Measurements from ENCODE around the gene FAM117B. TPM values are rescaled to one million over a fixed set of nuclear protein-coding genes. Genes with fewer than 3 reads are reported as not detected.
"Not testable (repeated sequence)": the region's sequence is repeated elsewhere in the genome, so short reads cannot be mapped to it uniquely, and the experiment has no call there.

FAM117B gene
- polyA plus RNA-seq, 3 donors = 0.80 to 3.0 (median 2.2) TPM

DNA sequence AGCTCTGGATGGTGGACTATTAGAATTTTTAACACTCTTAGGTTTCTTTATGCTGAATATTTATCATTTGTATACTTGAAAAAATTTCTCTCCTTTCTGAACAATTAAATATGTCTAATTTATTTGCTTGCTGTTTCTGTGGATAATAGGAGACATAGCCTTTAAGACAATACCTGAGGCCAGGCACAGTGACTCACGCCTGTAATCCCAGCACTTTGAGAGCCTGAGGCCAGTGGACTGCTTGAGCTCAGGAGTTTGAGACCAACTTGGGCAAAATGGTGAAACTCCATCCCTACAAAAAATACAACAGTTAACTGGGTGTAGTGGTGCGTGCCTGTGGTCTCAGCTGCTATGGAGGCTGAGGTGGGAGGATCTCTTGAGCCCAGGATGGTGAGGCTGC lies 54.7 kb downstream of the FAM117B start:
- 96 to 100% (median 97%) methylated on average over 2 of the region's 2 CpGs for WGBS, 3 donors
- H3K27ac ChIP-seq (ENCODE audit: low read depth, low read length) = no peak overlapping the region

DNA sequence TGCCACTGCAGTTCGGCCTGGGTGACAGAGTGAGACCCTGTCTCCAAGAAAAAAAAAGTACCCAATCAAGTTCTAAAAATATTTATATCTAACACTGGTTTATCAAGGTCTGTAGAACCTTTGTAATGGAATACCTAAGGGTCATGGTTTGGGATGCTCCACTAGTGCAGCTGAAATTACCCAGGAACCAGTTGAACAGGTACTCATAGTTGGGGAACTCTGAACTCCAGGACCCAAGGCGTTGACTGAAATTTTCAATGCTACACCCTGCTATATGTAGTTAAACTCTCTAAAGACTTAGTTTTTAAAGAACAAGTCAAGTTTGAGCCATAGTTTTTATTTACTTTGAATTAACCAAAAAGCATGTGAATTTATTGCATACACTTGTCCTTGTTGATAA lies 55.1 kb downstream of the FAM117B start:
- no peak overlapping the region for H3K27ac ChIP-seq (ENCODE audit: low read depth, low read length)
- 92 to 100% (median 96%) methylated on average over 2 of the region's 2 CpGs for WGBS, 3 donors

DNA sequence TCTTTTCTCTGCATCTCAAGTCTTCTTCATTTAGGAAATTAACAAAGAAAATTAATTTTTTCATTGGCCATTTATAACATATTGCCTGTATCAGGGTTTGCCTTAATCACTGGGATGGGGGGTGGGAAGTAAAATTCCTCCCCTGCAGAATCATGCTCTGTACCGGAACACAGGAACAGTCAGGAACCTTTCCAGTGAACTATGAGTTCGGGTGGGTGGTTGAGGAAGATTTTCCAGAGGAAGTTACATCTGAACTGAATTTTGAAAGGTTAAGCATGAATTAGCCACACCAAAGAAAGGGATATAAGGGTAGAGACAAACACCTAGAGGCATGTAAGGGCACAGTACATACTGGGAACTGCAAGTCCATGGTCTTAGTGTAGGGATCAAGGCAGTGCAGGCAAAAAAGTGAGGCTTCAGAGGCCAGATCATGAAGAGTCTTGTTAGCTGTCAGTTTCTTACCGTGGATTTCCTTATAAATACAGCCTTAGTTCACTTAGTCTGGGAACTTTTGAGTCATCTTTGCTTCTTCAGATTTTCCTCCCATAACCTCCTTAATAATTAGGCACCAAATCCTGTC lies 55.6 kb downstream of the FAM117B start:
- 63 to 91% (median 71%) methylated on average over 3 of the region's 3 CpGs for WGBS, 3 donors
- H3K27ac ChIP-seq (ENCODE audit: low read depth, low read length) = no peak overlapping the region

DNA sequence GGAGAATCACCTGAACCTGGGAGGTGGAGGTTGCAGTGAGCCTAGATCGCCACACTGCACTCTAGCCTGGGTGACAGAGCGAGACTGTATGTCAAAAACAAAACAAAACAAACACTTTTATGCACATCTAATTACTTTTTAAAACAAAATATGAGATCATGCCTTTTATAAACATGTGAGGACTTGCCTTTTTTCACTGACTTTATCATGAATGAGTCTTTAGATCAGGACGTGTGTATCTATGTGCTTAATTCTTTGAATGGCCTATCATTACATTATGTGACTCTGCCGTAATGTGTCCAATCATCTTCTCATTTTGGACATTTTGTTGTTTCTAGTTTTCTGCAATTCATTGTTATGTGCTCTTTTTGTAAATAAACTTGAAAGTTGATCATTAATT lies 58.7 kb downstream of the FAM117B start:
- H3K27ac ChIP-seq (ENCODE audit: low read depth, low read length) = no peak overlapping the region
- WGBS, 3 donors = 93 to 95% (median 93%) methylated on average over 4 of the region's 4 CpGs

DNA sequence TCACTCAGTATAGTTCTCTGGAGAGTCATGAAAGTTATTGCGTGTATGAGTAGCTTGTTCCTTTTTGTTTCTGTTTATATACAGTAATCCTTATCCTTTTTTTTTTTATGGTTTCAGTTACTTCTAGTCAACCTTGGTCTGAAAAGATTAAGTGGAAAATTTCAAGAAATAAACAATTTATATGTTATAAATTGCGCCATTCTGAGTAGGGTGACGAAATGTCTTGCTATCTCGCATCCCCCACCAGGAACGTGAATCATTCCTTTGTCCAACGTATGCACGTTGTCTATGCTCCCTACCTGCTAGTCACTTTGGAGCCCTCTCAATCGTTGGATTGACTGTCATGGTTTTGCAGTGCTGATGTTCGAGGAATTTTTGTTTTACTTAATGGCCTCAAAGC lies 60.4 kb downstream of the FAM117B start:
- 86 to 95% (median 88%) methylated on average over 9 of the region's 9 CpGs for WGBS, 3 donors
- no peak overlapping the region for H3K27ac ChIP-seq (ENCODE audit: low read depth, low read length)

DNA sequence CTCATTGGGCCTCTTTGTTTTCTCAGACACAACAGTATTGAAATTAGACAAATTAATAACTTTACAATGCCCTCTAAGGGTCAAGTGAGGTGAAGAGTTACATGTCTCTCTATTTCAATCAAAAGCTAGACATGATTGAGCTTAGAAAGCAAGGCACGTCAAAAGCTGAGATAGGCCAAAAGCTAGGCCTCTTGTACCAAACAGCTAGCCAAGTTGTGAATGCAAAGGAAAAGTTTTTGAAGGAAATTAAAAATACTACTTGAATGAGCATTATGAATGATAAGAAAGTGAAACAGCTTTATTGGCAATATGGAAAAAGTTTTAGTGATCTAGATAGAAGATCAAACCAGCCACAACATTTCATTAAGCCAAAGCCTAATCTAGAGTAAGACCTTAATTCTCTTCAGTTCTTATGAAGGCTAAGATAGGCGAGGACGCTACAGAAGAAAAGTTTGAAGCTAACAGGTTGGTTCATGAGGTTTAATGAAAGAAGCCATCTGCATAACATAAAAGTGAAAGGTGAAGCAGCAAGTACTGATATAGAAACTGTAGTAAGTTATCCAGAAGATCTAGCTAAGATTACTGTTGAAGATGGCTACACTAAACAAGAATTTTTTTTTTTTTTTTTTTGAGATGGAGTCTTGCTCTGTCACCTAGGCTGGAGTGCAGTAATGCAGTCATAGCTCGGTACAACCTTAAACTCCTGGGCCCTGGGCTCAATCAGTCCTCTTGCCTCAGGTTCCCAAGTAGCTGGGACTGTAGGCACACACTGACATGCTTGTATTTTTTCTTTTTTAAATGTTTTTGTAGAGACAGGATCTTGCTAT lies 65.5 kb downstream of the FAM117B start:
- no peak overlapping the region for H3K27ac ChIP-seq (ENCODE audit: low read depth, low read length)
- WGBS, 3 donors = 87 to 92% (median 91%) methylated on average over 4 of the region's 4 CpGs

DNA sequence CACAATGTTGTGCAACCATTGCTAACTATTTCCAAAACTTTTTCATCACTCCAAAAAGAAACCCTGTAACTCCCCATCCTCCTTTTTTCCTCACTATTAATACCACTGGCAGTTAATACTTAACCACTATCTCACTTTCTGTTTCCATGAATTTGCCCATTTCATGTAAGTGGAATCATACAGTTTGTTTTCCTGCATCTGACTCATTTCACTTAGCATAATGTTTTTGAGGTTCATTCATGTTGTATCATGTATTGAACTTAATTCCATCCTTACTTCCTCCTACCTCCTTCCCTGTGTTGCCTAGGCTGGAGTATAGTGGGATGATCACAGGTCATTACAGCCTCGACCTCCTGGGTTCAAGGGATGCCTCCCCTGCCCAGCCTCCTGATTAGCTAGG lies 68.3 kb downstream of the FAM117B start:
- 75 to 93% (median 92%) methylated on average over 1 of the region's 1 CpG for WGBS, 3 donors
- H3K27ac ChIP-seq (ENCODE audit: low read depth, low read length) = no peak overlapping the region

DNA sequence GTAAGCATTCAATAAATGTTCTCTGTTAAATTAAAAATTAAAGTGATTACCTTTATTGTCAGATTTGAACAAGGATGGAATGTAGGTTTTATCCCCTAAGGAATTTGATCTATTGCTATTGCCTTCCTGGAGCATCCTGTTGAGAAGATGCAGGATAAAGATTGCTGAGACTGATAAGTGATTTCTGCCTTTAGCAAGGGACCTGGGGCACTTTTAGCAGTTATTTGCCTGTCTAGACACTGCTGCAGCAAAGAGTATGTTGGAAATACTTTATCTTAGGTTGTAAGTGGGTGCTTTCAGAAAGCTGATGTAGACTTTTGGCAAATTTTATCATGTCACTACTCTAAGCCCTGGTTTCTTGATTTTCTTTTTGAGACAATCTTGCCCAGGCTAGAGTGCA lies 69.5 kb downstream of the FAM117B start:
- H3K27ac ChIP-seq (ENCODE audit: low read depth, low read length) = no peak overlapping the region

DNA sequence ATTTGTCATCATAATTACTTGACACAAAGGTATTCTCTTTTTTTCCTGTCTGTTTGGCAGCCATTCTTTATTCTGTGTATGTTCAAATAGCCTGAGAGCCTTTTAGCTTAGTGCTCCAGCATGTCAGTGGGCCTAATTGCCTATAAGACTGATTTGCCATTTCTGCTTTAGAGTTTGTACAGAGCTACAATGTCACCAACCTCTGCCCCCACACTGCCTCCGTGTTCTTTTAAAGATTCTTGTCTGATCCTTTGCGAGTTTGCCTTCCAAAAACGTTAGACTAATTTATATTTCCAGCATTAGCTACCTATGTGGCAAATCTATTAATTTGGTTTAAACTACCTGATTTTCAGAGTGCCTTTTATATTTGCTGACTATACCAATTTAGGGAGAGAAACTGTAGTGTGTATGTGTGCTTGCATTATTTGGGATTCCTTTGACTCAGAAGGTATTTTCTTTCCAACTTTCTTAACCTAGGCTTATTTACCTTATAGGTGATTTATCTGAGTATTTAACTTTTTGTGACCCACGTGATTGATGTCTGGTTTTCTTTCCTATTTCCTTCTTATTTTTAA lies 70.8 kb downstream of the FAM117B start:
- 45 to 67% (median 62%) methylated on average over 4 of the region's 4 CpGs for WGBS, 3 donors
- no peak overlapping the region for H3K27ac ChIP-seq (ENCODE audit: low read depth, low read length)

DNA sequence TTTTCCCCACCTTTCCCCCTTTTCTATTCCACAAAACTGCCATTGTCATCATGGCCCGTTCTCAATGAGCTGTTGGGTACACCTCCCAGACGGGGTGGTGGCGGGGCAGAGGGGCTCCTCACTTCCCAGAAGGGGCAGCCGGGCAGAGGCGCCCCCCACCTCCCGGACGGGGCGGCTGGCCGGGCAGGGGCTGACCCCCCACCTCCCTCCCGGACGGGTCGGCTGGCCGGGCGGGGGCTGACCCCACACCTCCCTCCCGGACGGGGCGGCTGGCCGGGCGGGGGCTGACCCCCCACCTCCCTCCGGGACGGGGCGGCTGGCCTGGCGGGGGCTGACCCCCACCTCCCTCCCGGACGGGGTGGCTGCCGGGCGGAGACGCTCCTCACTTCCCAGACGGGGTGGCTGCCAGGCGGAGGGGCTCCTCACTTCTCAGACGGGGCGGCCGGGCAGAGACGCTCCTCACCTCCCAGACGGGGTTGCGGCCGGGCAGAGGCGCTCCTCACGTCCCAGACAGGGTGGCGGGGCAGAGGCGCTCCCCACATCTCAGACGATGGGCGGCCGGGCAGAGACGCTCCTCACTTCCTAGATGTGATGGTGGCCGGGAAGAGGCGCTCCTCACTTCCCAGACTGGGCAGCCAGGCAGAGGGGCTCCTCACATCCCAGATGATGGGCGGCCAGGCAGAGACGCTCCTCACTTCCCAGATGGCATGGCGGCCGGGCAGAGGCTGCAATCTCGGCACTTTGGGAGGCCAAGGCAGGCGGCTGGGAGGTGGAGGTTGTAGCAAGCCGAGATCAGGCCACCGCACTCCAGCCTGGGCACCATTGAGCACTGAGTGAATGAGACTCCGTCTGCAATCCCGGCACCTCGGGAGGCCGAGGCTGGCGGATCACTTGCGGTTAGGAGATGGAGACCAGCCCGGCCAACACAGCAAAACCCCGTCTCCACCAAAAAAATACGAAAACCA lies 80.5 kb downstream of the FAM117B start:
- not testable (repeated sequence) for H3K27ac ChIP-seq (ENCODE audit: low read depth, low read length)
- 94 to 97% (median 95%) methylated on average over 34 to 59 of the region's 64 CpGs for WGBS, 3 donors

DNA sequence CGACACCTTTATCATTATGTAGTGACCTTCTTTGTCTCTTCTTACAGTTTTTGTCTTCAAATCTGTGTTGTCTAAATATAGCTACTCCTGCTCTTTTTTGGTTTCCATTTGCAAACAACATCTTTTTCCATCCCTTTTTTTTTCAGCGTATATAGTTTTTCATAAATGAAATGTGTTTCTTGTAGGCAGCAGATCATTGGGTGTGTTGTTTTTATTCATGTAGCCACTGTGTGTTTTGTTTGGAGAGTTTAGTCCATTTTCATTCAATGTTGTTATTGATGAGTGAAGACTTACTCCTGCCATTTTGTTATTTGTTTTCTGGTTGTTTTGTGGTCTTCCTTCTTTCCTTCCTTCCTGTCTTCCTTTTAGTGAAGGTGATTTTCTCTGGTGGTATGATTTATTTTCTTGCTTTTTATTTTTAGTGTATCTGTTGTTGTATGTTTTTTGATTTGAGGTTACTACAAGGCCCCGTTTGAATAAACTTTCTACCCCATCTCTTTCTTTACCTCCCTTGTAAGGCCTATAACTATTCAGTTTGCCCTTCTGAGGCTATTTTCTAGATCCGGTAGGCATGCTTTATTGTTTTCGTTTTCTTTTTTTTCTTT lies 81.4 kb downstream of the FAM117B start:
- 97 to 99% (median 98%) methylated on average over 5 of the region's 5 CpGs for WGBS, 3 donors
- H3K27ac ChIP-seq (ENCODE audit: low read depth, low read length) = no peak overlapping the region

DNA sequence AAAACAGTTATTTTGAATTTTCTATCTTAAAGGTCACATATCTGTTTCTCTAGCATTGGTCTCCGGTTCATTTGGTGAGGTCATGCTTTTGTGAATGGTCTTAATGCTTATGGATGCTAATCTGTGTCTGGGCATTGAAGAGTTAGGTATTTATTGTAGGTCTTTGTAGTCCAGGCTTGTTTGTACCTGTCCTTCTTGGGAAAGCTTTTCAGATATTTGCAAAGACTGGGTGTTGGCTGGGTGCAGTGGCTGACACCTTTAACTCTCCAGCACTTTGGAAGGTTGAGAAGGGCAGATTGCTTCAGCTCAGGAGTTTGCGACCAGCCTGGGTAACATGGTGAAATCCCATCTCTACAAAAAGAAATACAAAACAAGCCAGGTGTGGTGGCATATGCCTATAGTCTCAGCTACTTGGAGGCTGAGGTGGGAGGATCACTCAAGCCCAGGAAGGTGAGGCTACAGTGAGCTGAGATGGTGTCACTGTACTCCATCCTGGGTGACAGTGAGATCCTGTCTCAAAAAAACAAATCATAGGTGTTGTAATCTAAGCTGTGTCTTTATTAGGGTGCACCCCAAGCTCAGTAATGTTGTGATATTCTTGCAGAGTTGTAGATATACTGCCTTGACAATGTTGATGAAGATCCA lies 82.3 kb downstream of the FAM117B start:
- WGBS, 3 donors = 97 to 99% (median 99%) methylated on average over 2 of the region's 2 CpGs
- no peak overlapping the region for H3K27ac ChIP-seq (ENCODE audit: low read depth, low read length)

DNA sequence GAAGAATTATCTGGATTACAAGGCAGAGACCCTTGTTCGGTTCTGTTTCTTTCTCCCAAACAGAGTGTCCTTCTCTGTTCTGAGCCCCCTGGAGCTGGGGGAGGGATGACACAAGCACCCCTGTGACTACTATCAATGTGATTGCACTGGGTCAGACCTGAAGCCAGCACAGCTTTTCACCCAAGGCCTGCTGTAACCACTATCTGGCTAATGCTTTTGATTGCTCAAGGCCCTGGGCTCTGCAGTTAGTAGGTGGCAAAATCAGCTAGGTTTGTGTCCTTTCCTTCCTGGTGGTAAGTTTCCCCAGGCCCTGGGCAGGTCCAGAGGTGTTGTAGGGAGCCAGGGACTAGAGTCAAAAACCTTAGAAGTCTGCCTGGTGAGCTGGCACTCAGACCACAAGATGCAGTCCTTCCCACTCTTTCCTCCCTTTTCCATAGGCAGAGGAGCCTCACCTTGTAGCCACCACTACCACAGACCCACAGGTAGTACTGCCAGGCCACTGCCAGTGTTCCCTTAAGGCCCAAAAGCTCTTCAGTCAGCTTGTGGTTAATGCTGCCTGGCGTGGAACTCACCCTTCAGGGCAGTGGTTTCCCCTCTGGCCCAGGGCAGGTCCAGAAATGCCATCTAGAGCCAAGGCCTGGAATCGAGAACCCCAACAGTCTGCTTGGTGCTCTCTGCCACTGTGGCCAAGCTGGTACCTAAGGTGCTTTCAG lies 83.0 kb downstream of the FAM117B start:
- 89 to 95% (median 92%) methylated on average over 3 of the region's 3 CpGs for whole genome bisulfite sequencing, 3 donors
- no peak overlapping the region for H3K27ac ChIP-seq (ENCODE audit: low read depth, low read length)

DNA sequence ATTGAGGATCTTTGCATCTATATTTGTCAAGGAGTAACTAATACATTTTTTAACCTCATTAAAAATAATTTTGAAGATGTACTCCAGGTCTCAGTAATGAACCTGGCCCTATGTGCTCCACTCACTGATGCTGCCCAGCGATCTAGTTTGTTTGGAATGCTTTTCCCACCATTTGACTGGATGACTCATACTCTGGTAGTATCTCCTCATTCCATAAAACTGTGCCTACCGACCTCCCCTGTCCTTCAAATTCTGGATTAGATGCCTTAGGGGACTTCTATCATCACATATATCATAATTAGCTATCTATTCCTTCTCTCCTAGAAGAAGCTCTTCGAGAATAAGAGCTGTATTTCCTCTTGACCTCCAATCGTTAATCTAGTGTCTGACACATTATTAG lies 83.8 kb downstream of the FAM117B start:
- WGBS, 3 donors = 60 to 76% (median 70%) methylated on average over 4 of the region's 4 CpGs
- no peak overlapping the region for H3K27ac ChIP-seq (ENCODE audit: low read depth, low read length)

DNA sequence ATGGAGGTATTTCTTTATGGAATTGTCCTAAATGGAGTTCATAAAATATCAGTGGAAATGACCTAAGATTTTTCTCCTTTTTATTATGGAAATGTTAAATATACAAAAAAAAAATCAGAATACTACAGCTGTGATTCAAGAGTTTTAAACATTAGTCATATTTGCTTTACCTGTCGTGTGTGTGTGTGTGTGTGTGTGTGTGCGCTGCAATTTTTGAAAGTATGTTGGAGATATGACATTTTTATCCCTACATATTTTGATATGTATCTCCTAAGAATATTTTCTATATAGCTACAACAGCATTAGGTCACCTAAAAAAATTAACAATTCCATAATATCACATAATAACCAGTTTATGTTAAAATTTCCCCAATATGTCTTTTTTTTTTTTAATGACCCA lies 85.5 kb downstream of the FAM117B start:
- no peak overlapping the region for H3K27ac ChIP-seq (ENCODE audit: low read depth, low read length)
- 39 to 87% (median 40%) methylated on average over 2 of the region's 2 CpGs for WGBS, 3 donors

DNA sequence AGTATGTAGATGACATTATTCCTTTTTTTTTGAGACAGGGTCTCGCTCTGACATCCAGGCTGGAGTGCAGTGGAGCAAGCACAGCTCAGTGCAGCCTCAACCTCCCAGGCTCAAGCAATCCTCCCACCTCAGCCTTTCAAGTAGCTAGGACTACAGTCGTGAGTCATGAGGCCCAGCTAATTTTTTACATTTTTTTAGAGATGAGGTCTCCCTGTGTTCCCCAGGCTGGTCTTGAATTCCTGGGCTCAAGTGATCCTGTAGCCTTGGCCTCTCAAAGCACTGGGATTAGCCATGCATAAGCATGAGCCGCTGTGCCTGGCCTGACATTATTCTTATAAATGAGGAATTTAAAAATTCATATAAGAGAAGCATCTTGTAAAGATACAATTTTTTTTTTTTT lies 86.9 kb downstream of the FAM117B start:
- 86 to 90% (median 86%) methylated on average over 3 of the region's 3 CpGs for WGBS, 3 donors

DNA sequence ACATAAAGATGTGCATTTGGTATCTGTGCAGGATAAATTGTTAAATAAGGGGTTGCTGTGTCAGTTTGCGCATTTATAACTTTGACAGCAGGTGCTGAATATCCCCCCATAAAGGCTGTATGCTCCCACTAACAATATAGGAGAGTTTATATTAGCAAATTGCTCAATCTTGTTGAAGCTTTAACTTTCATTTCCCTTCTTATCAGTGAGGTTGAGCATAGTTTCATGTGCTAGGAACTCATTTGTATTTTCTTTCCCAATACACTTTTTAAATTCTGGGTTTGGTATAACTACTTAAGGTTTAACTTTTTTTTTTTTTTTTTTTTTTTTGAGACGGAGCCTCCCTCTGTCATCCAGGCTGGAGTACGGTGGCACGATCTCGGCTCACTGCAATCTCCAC lies 89.0 kb downstream of the FAM117B start:
- WGBS, 3 donors = 91 to 99% (median 94%) methylated on average over 4 to 5 of the region's 5 CpGs
- no peak overlapping the region for H3K27ac ChIP-seq (ENCODE audit: low read depth, low read length)

More for the DNA sequence above, 86.9 kb downstream of the FAM117B start:
- no peak overlapping the region for H3K27ac ChIP-seq (ENCODE audit: low read depth, low read length)

Measured in adipose tissue (tissue), 3 donors.